A673 (cell line): ENCODE data around the gene RAPGEF2. TPM values are rescaled to one million over a fixed set of nuclear protein-coding genes. Genes with fewer than 3 reads are reported as not detected.

ENCODE experiments used
- BruUV-seq: library from RNA; stranded (reverse); fragments of 400-500 nt; replicated peaks from 2 replicates; lab custom pipeline; 2021; lab: Mats Ljungman, UMichigan
- CTCF ChIA-PET: fragments of 300-600 bp; sonication (Branson Sonifier 250); formaldehyde crosslinking; loops from one replicate; lab custom pipeline; 2022; ENCODE audit warnings: antibody characterized with exemption; lab: Charles Lee
- POLR2A ChIA-PET: fragments of 300-600 bp; sonication (Branson Sonifier 250); formaldehyde crosslinking; loops from one replicate; lab custom pipeline; 2022; ENCODE audit warnings: antibody characterized with exemption; ENCODE audit not compliant: low non-redundant PET; lab: Charles Lee
- DNase-seq: peaks from one replicate; pipeline ENCODE4 v3.0.0-alpha.2; 2015; ENCODE audit warnings: low spot score
- H3K27ac ChIP-seq: fragments of 200-600 bp; sonication (generic); 2 replicates; pipeline ENCODE4 v1.5.1; 2016; ENCODE audit warnings: mixed run types, low read depth, mild to moderate bottlenecking, mixed read lengths, antibody characterized with exemption, low read length; ENCODE audit not compliant: poor library complexity, severe bottlenecking
- H3K27me3 ChIP-seq: fragments of 200-600 bp; sonication (generic); replicated peaks from 2 replicates; pipeline ENCODE4 v1.6.1; 2017; ENCODE audit warnings: mixed run types, low read depth, mild to moderate bottlenecking, mixed read lengths, antibody characterized with exemption, low read length; ENCODE audit not compliant: insufficient read depth, poor library complexity
- H3K36me3 ChIP-seq: fragments of 200-600 bp; sonication (generic); 2 replicates; pipeline ENCODE4 v1.6.1; 2016; ENCODE audit warnings: mixed run types, mild to moderate bottlenecking, mixed read lengths, antibody characterized with exemption, low read length; ENCODE audit not compliant: insufficient read depth, poor library complexity, severe bottlenecking
- H3K4me1 ChIP-seq: fragments of 200-600 bp; sonication (generic); 2 replicates; pipeline ENCODE4 v1.6.1; 2017; ENCODE audit warnings: mixed run types, mild to moderate bottlenecking, mixed read lengths, antibody characterized with exemption, low read length; ENCODE audit not compliant: insufficient read depth, poor library complexity, severe bottlenecking
- H3K4me3 ChIP-seq: fragments of 200-600 bp; sonication (generic); 2 replicates; pipeline ENCODE4 v1.5.1; 2016; ENCODE audit warnings: low read depth, mixed run types, mild to moderate bottlenecking, mixed read lengths, low read length; ENCODE audit not compliant: poor library complexity, severe bottlenecking
- H3K9me3 ChIP-seq: fragments of 200-600 bp; sonication (generic); 2 replicates; pipeline ENCODE4 v1.6.1; 2016; ENCODE audit warnings: mixed run types, low read depth, mild to moderate bottlenecking, mixed read lengths, antibody characterized with exemption, low read length; ENCODE audit not compliant: poor library complexity, severe bottlenecking
- EZH2 ChIP-seq: fragments of 200-600 bp; sonication (generic); IDR thresholded peaks from 2 replicates; pipeline ENCODE4 v1.6.1; 2017; ENCODE audit warnings: borderline replicate concordance, low read depth, mild to moderate bottlenecking, mixed read lengths, antibody characterized with exemption, low read length; ENCODE audit not compliant: poor library complexity, severe bottlenecking
- intact Hi-C: fragments of 100-400 bp; cut with micrococcal nuclease; formaldehyde crosslinking; loops from one replicate; pipeline ENCODE4 v1.10.0; 2022; ENCODE audit not compliant: unreplicated experiment
- total RNA-seq: library from RNA; stranded (reverse); gene quantifications from 2 replicates; pipeline ENCODE4 v1.2.3, GENCODE V29; 2021
- TF ChIP-seq, protein P1 (sequence below): fragments of 300-800, 200-600 bp; sonication (generic); conservative IDR thresholded peaks from 2 replicates; pipeline ENCODE4 v1.5.1; 2017; ENCODE audit warnings: low read depth, mild to moderate bottlenecking, antibody characterized with exemption, low read length, moderate library complexity, mixed read lengths

Gene RAPGEF2
- total RNA-seq, 1 experiment from 2014 or later: 31.9 TPM

DNA sequence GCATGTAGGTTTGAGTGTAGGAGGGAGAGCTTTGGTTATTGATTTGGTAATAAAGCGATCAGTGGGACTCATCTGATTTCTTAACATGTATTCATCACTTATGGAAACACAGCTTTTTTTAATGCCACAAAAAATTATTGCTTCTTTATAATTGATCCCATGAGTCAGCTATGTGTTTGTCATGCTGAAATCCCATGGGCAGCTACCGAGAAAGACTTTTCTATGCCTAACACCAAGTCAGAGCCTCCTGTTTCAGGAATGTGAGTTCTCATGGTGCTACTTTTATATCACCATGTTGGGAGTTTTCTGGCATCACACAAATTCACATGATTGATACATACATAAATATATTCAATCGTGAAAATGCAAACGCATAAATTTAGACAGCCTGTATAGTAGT is 165.7 kb downstream of the RAPGEF2 start:
- TF ChIP-seq, protein P1, sequence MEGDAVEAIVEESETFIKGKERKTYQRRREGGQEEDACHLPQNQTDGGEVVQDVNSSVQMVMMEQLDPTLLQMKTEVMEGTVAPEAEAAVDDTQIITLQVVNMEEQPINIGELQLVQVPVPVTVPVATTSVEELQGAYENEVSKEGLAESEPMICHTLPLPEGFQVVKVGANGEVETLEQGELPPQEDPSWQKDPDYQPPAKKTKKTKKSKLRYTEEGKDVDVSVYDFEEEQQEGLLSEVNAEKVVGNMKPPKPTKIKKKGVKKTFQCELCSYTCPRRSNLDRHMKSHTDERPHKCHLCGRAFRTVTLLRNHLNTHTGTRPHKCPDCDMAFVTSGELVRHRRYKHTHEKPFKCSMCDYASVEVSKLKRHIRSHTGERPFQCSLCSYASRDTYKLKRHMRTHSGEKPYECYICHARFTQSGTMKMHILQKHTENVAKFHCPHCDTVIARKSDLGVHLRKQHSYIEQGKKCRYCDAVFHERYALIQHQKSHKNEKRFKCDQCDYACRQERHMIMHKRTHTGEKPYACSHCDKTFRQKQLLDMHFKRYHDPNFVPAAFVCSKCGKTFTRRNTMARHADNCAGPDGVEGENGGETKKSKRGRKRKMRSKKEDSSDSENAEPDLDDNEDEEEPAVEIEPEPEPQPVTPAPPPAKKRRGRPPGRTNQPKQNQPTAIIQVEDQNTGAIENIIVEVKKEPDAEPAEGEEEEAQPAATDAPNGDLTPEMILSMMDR: no peak
- TF ChIP-seq EZH2: no peak
- Histone ChIP-seq H3K27me3 (no peaks in the 10 kb centered on the region), H3K36me3 (no peaks in the 10 kb centered on the region), H3K4me1 (peaks cover 29% of the 10 kb centered on the region), H3K9me3 (no peaks in the 10 kb centered on the region), H3K27ac (no peak overlapping the region), H3K4me3 (no peak overlapping the region)
- no TSS peak for BruUV-seq
- no peak for DNase-seq
- intact Hi-C loops: no loop called here
- CTCF ChIA-PET: no interaction called here
- POLR2A ChIA-PET: no interaction called here

DNA sequence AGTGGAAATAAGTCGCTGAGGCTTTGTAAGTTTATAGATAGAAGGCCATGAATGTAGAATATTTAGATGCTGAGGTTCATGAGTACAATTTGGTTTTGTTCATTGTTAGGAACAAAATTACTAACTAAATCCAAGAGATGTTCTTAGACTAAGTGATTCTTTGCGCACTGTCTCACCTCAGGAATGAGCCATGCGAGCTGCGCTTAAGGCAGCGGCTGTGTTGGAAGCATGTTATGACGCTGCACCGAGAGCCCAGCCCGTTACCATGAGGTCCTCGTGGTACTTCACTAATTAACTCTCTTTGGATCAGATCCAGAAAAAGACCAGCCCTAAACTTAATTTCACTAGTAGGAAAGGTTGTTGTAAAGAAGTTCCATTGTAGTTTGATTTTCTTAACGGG is 166.2 kb downstream of the RAPGEF2 start:
- CTCF ChIA-PET: no interaction called here
- intact Hi-C loops: no loop called here
- peaks cover 34% of the 10 kb centered on the region for H3K4me1 ChIP-seq
- H3K4me3 ChIP-seq: no peak overlapping the region
- H3K27me3 ChIP-seq: no peaks in the 10 kb centered on the region
- H3K36me3 ChIP-seq: no peaks in the 10 kb centered on the region
- DNase-seq: no peak
- POLR2A ChIA-PET: no interaction called here
- no peaks in the 10 kb centered on the region for H3K9me3 ChIP-seq
- no peak overlapping the region for H3K27ac ChIP-seq
- no TSS peak for BruUV-seq
- TF ChIP-seq EZH2: no peak
- TF ChIP-seq, protein P1: no peak

- Histone ChIP-seq H3K4me3 (no peak overlapping the region), H3K4me1 (peaks cover 34% of the 10 kb centered on the region), H3K9me3 (no peaks in the 10 kb centered on the region), H3K27ac (no peak overlapping the region), H3K36me3 (no peaks in the 10 kb centered on the region), H3K27me3 (no peaks in the 10 kb centered on the region)
- CTCF ChIA-PET: no interaction called here
- DNase-seq: no peak
- intact Hi-C loops: no loop called here
- TF ChIP-seq, protein P1: no peak
- TF ChIP-seq EZH2: no peak
- no TSS peak for BruUV-seq
- POLR2A ChIA-PET: interaction anchor here (0.8 kb wide), 1 partner anchor 459 kb away, joined by 3 read pairs; no protein-coding TSS in a partner anchor
Observed at GRCh38 chr4:159269956-159270355, 167.1 kb downstream of the RAPGEF2 start.
